Colonic mucosa (tissue), 4 donors: ENCODE data around the gene DMKN. TPM values are rescaled to one million over a fixed set of nuclear protein-coding genes. Genes with fewer than 3 reads are reported as not detected.

ENCODE experiments used
- DNase-seq: peaks from one replicate; pipeline ENCODE4 v3.0.0-alpha.2; 2020
- H3K27ac ChIP-seq: fragments of 200-600 bp; one replicate; pipeline ENCODE4 v1.8.0; 2021
- H3K27me3 ChIP-seq: fragments of 200-600 bp; one replicate; pipeline ENCODE4 v1.8.0; 2021
- H3K36me3 ChIP-seq: fragments of 200-600 bp; one replicate; pipeline ENCODE4 v1.8.0; 2021
- H3K4me1 ChIP-seq: fragments of 200-600 bp; one replicate; pipeline ENCODE4 v1.8.0; 2021; ENCODE audit warnings: mild to moderate bottlenecking
- H3K4me3 ChIP-seq: fragments of 200-600 bp; one replicate; pipeline ENCODE4 v1.8.0; 2021
- H3K9ac ChIP-seq, 2 donors: one replicate each; pipeline ENCODE4 v1.7.0; 2013; ENCODE audit warnings: control low read depth in 2 of 2, low read depth in 2 of 2, low read length in 2 of 2
- H3K9me3 ChIP-seq: fragments of 200-600 bp; one replicate; pipeline ENCODE4 v1.8.0; 2021
- intact Hi-C: fragments of 100-400 bp; cut with DNase I; formaldehyde crosslinking; loops from one replicate; pipeline ENCODE4 v1.14.1; 2022
- total RNA-seq, 2 donors: library from RNA; stranded (reverse); fragmentation: NEBNext Ultra II Directional in 1 of 2; extraction: Animal tissue kit (Norgen Biotek cat#: 25700) in 1 of 2; gene quantifications; one replicate each; pipeline ENCODE4 v1.2.1, GENCODE V29; 2021
- TF ChIP-seq, protein P1 (sequence below): fragments of 200-600 bp; IDR thresholded peaks from one replicate; pipeline ENCODE4 v1.8.0; 2022; ENCODE audit warnings: antibody characterized with exemption, mild to moderate bottlenecking
- donor health status: healthy.
- donor health status: DM: no; HTN: no; CAD: no.
- donor health status: DM: no; HTN: no; CAD: no.

DMKN gene
- total RNA-seq, 2 donors from 2014 or later, result 12.8 to 14.6 TPM

DNA sequence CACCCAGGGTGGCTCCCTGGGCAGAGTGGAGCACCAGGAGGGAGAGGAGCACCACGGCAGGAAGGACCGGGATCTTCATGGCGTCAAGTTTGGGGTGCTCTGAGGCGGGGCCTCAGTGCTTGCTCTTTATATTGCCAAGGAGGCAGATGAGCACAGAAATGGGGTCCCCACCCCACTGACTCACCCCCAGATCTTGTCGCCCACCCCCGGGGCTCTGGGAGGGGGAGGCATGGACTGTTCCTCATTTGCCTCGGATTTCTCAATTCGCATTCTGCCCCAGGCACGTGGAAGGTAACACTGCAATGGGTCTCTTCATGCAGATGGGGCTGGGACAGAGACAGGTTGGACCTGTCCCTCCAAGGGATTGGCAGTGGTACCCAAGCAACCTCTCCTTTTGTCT lies 23.1 kb downstream of the DMKN start, which contains the start of gene KRTDAP:
TSS of gene KRTDAP (minus strand) at position 101 of the 400 bp plus-strand sequence. CDS start at position 79, 22 bp downstream.
- Histone ChIP-seq H3K36me3 (no peaks in the 10 kb centered on the region), H3K9me3 (no peaks in the 10 kb centered on the region), H3K27me3 (no peaks in the 10 kb centered on the region), H3K4me3 (no peak within 1 kb of the TSS), H3K9ac (no peak within 1 kb of the TSS), H3K4me1 (no peaks in the 10 kb centered on the region), H3K27ac (no peak within 1 kb of the TSS)
- no peak for DNase-seq
- intact Hi-C loops, result loop anchor here (10.0 kb wide), 2 partner anchors 136 to 216 kb away; partner anchors contain the start of gene FFAR3
- TF ChIP-seq, protein P1, sequence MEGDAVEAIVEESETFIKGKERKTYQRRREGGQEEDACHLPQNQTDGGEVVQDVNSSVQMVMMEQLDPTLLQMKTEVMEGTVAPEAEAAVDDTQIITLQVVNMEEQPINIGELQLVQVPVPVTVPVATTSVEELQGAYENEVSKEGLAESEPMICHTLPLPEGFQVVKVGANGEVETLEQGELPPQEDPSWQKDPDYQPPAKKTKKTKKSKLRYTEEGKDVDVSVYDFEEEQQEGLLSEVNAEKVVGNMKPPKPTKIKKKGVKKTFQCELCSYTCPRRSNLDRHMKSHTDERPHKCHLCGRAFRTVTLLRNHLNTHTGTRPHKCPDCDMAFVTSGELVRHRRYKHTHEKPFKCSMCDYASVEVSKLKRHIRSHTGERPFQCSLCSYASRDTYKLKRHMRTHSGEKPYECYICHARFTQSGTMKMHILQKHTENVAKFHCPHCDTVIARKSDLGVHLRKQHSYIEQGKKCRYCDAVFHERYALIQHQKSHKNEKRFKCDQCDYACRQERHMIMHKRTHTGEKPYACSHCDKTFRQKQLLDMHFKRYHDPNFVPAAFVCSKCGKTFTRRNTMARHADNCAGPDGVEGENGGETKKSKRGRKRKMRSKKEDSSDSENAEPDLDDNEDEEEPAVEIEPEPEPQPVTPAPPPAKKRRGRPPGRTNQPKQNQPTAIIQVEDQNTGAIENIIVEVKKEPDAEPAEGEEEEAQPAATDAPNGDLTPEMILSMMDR, result no peak

DNA sequence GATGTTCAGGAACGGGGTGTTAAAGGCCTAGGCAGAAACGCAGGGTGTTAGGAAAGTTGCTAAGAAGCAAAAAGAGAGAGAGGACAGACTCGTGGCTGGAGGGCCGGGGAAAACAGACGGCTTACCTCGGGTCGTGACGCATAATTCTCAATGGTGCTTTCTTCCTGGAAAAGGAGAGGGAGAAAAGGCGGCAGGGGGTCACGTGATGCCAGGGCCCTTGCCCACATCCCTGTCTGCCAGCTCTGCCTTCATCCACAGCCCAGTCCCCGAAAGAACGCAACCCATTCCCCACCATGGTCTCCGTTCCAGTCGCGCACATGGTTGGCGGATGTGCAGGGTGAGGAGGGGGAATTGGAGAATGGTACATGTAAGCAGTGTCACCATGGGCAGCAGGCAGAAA lies 24.8 kb downstream of the DMKN start:
- Histone ChIP-seq H3K27me3 (no peaks in the 10 kb centered on the region), H3K36me3 (no peaks in the 10 kb centered on the region), H3K9ac (no peak overlapping the region), H3K27ac (no peak overlapping the region), H3K4me3 (no peak overlapping the region), H3K4me1 (no peaks in the 10 kb centered on the region), H3K9me3 (no peaks in the 10 kb centered on the region)
- intact Hi-C loops, result no loop called here
- no peak for DNase-seq
- TF ChIP-seq, protein P1, result no peak

DNA sequence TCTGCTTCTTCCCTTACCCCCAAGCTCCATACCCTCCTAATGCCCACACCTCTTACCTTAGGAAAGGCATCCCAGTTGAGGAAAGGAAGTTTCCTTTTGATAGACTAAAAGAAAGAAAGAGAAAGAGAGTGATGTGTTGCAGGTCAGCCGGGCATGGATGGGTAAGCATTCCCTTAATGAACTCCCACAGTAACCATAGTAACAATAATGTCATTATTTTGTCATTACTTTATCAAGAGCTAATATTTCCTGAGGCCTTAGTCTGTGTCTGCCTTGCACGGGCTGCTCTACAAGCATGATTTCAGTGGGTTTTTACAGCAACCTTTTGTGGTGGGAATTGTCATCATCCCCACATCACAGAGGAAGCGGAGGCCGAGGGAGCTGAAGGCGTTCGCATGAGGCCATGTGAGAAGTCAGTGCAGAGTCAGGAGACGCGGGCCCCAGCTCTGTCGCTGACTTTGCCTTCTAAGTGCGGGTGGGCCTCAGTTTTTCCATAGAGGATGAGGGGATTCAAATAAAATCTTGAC lies 25.7 kb downstream of the DMKN start:
- Histone ChIP-seq H3K27ac (no peak overlapping the region), H3K9me3 (no peaks in the 10 kb centered on the region), H3K36me3 (no peaks in the 10 kb centered on the region), H3K9ac (no peak overlapping the region), H3K4me3 (no peak overlapping the region), H3K27me3 (no peaks in the 10 kb centered on the region), H3K4me1 (no peaks in the 10 kb centered on the region)
- intact Hi-C loops, result no loop called here
- DNase-seq, result no peak
- TF ChIP-seq, protein P1, result no peak

DNA sequence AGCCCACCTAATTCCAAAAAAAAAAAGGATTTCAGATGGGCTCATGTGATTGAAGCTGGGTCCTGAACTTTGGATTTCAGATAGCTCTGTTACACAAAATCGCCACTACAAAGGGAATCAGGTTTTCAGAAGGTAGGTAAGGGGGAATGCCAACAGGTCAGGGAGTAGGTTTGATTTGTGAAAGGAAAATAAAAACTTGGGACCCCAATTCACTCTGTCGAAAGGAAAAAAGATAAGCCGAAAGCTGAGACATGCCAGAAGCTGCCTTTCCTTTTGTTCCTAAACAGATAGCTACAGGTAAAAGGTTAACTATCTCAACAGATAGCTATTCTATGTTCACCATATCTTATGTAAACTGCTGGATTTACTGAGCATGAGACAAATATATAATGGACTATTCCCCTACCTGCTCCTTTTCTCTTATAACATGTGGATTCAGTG lies 27.2 kb downstream of the DMKN start:
- H3K4me1 ChIP-seq, result no peaks in the 10 kb centered on the region
- H3K9me3 ChIP-seq, result no peaks in the 10 kb centered on the region
- H3K4me3 ChIP-seq, result no peak overlapping the region
- no peak for DNase-seq
- TF ChIP-seq, protein P1, result no peak
- no peaks in the 10 kb centered on the region for H3K36me3 ChIP-seq
- H3K27ac ChIP-seq, result no peak overlapping the region
- intact Hi-C loops, result no loop called here
- no peaks in the 10 kb centered on the region for H3K27me3 ChIP-seq
- no peak overlapping the region for H3K9ac ChIP-seq

DNA sequence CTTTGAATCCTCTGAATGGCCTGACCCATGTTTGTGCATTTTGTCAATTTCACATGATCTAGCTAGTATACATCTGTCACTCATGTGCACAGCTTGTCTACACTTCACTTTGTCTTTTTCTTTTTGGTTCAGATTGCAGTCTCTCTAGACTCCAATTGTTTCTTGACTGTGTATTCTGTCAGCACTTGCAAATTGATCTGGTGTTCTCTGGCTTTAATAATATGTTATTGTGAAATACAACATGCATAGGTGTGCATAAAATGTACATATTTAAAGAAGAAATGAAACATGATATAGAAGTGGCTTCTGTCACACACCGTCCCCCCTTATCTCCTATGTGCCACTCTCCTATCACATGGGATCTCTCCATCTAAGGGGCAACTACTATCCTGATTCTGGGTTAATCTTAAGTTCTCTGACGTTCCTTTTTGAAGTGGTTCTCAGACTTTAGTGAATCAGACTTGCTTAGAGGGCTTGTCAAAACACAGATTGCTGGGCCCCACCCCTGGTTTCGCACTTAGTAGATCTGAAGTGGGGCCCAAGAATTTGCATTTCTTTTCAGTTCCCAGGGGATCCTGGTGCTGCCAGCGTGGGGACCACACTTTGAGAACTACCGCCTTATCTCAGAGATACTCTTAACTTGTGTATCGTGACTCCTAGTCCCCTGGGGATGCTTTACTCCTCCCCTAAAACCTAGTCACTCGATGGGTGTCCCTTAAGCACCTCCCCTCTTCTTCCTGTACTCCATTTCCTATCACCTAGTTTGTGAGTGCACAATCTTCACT lies 29.0 kb downstream of the DMKN start:
- no peaks in the 10 kb centered on the region for H3K27me3 ChIP-seq
- no peak overlapping the region for H3K9ac ChIP-seq
- H3K9me3 ChIP-seq, result no peaks in the 10 kb centered on the region
- no peak for DNase-seq
- H3K4me1 ChIP-seq, result no peaks in the 10 kb centered on the region
- intact Hi-C loops, result no loop called here
- H3K4me3 ChIP-seq, result no peak overlapping the region
- H3K36me3 ChIP-seq, result no peaks in the 10 kb centered on the region
- TF ChIP-seq, protein P1, result no peak
- no peak overlapping the region for H3K27ac ChIP-seq
